GM13976 (cell line): ENCODE results near the gene PCDHGA8.
A peak's percentile ranks its signal among the peaks of the same experiment; 100 is the strongest.
"Not testable (repeated sequence)": the region's sequence is repeated elsewhere in the genome, so short reads cannot be mapped to it uniquely, and the experiment has no call there.

ENCODE experiments used
- DNase-seq: peaks from one replicate; pipeline ENCODE4 v3.0.0; 2012; ENCODE audit warnings: low spot score
- in situ Hi-C: fragments of 300-500 bp; cut with MboI; formaldehyde crosslinking; loops from one replicate; pipeline ENCODE4 v1.12.0; 2022; ENCODE audit warnings: low sequenced_read_pairs, mixed read lengths, inconsistent platforms; ENCODE audit not compliant: unreplicated experiment
- TF ChIP-seq, protein P1 (sequence below): IDR thresholded peaks from 2 replicates; pipeline ENCODE4 v1.5.1; 2012; ENCODE audit warnings: borderline replicate concordance, mild to moderate bottlenecking; ENCODE audit not compliant: insufficient read depth; ENCODE audit errors: extremely low read depth, missing control alignments, control extremely low read depth

Gene PCDHGA8

DNA sequence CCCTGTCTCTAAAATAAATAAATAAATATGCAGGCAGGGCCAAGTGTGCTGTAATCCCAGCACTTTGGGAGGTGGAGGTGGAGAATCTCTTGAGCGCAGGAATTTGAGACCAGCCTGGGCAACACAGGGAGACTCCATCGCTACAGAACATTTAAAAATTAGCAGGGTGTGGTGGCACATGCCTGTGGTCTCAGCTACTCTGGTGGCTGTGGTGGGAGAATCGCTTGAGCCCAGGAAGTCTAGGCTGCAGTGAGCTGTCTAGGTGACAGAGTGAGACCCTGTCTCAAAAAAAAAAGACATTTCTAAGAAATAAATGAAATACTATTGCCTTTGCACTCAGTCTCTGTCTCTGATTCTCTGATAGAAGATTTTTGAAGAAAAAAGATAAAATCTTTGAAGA is 19.1 kb downstream of the PCDHGA8 start:
- TF ChIP-seq, protein P1, sequence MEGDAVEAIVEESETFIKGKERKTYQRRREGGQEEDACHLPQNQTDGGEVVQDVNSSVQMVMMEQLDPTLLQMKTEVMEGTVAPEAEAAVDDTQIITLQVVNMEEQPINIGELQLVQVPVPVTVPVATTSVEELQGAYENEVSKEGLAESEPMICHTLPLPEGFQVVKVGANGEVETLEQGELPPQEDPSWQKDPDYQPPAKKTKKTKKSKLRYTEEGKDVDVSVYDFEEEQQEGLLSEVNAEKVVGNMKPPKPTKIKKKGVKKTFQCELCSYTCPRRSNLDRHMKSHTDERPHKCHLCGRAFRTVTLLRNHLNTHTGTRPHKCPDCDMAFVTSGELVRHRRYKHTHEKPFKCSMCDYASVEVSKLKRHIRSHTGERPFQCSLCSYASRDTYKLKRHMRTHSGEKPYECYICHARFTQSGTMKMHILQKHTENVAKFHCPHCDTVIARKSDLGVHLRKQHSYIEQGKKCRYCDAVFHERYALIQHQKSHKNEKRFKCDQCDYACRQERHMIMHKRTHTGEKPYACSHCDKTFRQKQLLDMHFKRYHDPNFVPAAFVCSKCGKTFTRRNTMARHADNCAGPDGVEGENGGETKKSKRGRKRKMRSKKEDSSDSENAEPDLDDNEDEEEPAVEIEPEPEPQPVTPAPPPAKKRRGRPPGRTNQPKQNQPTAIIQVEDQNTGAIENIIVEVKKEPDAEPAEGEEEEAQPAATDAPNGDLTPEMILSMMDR, result no peak
- no peak for DNase-seq
- in situ Hi-C loops, result no loop called here

DNA sequence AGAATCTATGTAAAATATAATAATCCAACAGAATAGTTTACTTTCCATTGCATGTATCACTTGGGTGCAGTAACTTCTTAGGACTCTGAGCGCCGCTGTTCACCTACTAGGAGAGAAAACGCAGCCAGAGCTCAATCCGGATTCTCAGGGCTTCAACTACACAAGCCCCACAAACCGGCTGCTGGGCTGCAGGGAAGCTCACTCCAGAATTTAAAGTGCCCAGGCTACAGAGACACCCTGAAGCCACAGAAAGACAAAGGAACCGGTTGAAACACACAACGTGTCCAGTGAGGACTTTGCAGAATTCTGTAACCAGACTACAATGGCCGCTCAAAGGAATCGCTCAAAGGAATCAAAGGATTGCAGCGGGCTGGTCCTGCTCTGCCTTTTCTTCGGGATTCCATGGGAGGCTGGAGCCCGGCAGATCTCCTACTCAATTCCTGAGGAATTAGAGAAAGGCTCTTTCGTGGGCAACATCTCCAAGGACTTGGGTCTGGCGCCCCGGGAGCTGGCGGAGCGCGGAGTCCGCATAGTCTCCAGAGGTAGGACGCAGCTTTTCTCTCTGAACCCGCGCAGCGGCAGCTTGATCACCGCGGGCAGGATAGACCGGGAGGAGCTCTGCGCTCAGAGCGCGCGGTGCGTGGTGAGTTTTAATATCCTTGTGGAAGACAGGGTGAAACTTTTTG is 20.6 kb downstream of the PCDHGA8 start, which contains the start of gene PCDHGA10:
Gene PCDHGA10, plus strand, starts transcription at position 134 of the 686 bp plus-strand sequence. Its CDS starts 189 bp downstream, at position 323.
- in situ Hi-C loops, result no loop called here
- TF ChIP-seq, protein P1, result peak; percentile 55
- peak; percentile 82 for DNase-seq

DNA sequence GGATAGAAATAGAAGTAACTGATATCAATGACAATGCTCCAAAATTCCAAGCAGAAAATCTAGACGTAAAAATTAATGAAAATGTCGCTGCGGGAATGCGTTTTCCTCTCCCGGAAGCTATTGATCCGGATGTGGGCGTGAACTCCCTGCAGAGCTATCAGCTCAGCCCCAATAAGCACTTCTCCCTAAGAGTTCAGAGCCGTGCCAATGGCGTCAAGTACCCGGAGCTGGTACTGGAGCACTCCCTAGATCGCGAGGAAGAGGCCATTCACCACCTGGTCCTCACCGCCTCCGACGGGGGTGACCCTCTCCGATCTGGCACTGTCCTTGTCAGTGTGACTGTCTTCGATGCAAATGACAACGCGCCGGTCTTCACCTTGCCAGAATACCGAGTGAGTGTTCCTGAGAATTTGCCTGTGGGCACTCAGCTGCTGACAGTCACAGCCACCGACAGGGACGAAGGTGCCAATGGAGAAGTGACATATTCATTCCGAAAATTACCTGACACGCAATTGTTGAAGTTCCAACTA is 21.2 kb downstream of the PCDHGA8 start:
- no peak for DNase-seq
- TF ChIP-seq, protein P1, result no peak
- in situ Hi-C loops, result no loop called here

DNA sequence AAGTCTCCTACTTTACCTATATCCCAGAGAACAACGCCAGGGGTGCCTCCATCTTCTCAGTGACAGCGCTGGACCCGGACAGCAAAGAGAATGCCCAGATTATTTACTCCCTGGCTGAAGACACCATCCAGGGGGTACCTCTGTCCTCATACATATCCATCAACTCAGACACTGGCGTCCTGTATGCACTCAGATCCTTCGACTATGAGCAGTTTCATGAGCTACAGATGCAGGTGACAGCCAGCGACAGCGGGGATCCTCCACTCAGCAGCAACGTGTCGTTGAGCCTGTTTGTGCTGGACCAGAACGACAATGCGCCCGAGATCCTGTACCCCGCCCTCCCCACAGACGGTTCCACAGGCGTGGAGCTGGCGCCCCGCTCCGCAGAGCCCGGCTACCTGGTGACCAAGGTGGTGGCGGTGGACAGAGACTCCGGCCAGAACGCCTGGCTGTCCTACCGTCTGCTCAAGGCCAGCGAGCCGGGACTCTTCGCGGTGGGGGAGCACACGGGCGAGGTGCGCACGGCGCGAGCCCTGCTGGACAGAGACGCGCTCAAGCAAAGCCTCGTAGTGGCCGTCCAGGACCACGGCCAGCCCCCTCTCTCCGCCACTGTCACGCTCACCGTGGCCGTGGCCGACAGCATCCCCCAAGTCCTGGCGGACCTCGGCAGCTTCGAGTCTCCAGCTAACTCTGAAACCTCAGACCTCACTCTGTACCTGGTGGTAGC is 22.3 kb downstream of the PCDHGA8 start:
- in situ Hi-C loops, result not testable (repeated sequence)

DNA sequence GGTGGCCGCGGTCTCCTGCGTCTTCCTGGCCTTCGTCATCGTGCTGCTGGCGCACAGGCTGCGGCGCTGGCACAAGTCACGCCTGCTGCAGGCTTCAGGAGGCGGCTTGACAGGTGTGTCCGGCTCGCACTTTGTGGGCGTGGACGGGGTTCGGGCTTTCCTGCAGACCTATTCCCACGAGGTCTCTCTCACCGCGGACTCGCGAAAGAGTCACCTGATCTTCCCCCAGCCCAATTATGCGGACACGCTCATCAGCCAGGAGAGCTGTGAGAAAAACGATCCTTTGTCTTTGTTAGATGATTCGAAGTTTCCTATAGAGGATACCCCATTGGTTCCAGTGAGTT is 22.8 kb downstream of the PCDHGA8 start:
- DNase-seq, in situ Hi-C loops: not testable (repeated sequence)

More for the DNA sequence above, 22.3 kb downstream of the PCDHGA8 start:
- DNase-seq, result not testable (repeated sequence)

DNA sequence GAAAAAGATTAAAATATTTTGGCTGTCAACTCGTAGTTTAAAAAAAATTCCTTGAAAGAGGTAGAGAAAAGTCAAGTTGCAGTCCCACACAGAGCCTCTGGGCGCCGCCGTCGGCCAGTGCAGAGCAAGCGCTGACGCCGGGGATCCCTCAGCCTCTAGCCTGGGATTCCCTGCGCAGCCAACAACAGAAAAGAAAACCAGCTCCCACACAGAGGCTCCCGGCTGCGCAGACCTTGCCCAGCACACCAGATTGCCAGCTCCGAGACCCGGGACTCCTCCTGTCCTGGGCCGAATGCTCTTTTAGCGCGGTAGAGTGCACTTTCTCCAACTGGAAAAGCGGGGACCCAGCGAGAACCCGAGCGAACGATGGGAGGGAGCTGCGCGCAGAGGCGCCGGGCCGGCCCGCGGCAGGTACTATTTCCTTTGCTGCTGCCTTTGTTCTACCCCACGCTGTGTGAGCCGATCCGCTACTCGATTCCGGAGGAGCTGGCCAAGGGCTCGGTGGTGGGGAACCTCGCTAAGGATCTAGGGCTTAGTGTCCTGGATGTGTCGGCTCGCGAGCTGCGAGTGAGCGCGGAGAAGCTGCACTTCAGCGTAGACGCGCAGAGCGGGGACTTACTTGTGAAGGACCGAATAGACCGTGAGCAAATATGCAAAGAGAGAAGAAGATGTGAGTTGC is 25.2 kb downstream of the PCDHGA8 start, which contains the start of gene PCDHGB7:
Gene PCDHGB7, plus strand, starts transcription at position 184 of the 679 bp plus-strand sequence. Its CDS starts 183 bp downstream, at position 367.
- peak; percentile 82 for DNase-seq
- in situ Hi-C loops, result not testable (repeated sequence)
- TF ChIP-seq, protein P1, result peak; percentile 52

DNA sequence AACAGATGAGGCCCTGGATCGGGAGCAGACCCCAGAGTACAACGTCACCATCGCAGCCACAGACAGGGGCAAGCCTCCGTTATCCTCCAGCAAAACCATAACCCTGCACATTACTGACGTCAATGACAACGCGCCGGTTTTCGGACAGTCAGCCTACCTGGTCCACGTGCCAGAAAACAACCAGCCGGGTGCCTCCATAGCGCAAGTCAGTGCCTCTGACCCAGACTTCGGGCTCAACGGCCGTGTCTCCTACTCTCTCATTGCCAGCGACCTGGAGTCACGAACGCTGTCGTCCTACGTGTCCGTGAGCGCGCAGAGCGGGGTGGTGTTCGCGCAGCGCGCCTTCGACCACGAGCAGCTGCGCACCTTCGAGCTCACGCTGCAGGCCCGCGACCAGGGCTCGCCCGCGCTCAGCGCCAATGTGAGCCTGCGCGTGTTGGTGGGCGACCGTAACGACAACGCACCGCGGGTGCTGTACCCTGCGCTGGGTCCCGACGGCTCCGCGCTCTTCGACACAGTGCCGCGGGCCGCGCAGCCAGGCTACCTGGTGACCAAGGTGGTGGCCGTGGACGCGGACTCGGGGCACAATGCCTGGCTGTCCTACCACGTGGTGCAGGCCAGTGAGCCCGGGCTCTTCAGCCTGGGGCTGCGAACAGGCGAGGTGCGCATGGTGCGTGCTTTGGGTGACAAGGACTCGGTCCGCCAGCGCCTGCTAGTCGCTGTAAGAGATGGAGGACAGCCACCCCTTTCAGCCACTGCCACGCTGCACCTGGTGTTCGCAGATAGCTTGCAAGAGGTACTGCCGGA is 26.8 kb downstream of the PCDHGA8 start:
- TF ChIP-seq, protein P1, result no peak
- no peak for DNase-seq
- in situ Hi-C loops, result no loop called here
